Peyer's patch (tissue), 4 donors: ENCODE data around the gene PERCC1.

ENCODE experiments used
- CTCF ChIP-seq, 6 experiments: fragments of 450-650 bp in 4 of 6; fragments of 200-600 bp in 2 of 6; sonication (generic) in 1 of 6; IDR thresholded peaks; one replicate each; pipeline ENCODE4 v1.5.1; 2017 to 2019; ENCODE audit warnings: antibody characterized with exemption in 6 of 6, mild to moderate bottlenecking in 3 of 6, moderate library complexity in 1 of 6
- POLR2A ChIP-seq, 2 donors: fragments of 450-650 bp; IDR thresholded peaks; one replicate each; pipeline ENCODE4 v1.5.1; 2017; ENCODE audit warnings: antibody characterized with exemption in 2 of 2, mild to moderate bottlenecking in 2 of 2, moderate library complexity in 2 of 2

GRCh38 chr16:1474082-1474795 lies 43.4 kb downstream of the PERCC1 start:
- no peak for TF ChIP-seq CTCF (IDR thresholded peaks at IDR 0.05)
- no peak for TF ChIP-seq POLR2A (IDR thresholded peaks at IDR 0.05)
